Rectal smooth muscle tissue (tissue), 1 donor: ENCODE results near the gene SIPA1.

ENCODE experiments used
- H3K27ac ChIP-seq: one replicate; pipeline ENCODE4 v1.7.0; 2013; ENCODE audit warnings: low read depth, low read length, inconsistent platforms
- H3K27me3 ChIP-seq: one replicate; pipeline ENCODE4 v1.7.0; 2013; ENCODE audit warnings: low read length; ENCODE audit not compliant: control insufficient read depth, insufficient read depth
- H3K36me3 ChIP-seq: one replicate; pipeline ENCODE4 v1.7.0; 2013; ENCODE audit warnings: low read length; ENCODE audit not compliant: control insufficient read depth, insufficient read depth
- H3K4me1 ChIP-seq: one replicate; pipeline ENCODE4 v1.7.0; 2013; ENCODE audit warnings: low read length; ENCODE audit not compliant: control insufficient read depth, insufficient read depth
- H3K4me3 ChIP-seq: one replicate; pipeline ENCODE4 v1.7.0; 2013; ENCODE audit warnings: low read length
- H3K9ac ChIP-seq: one replicate; pipeline ENCODE4 v1.7.0; 2013; ENCODE audit warnings: low read length

The SIPA1 gene

DNA sequence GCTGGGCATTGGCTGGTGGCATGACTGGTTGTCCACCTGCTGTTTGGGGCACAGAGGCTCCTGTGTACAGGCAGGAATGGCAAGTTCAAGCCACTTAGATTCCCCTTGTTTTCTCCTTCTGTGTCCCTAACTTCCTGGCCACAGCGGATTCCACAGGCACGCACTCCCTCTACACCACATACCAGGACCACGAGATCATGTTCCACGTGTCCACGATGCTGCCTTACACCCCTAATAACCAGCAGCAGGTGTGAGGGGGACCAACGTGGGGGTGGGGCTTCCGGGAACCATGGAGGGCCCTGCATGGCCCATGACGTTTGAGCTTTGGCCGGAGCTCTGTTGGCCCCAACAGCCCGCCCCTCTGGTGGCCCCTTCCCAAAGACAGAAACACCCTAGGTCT is 7.8 kb downstream of the SIPA1 start:
- Histone ChIP-seq H3K36me3 (peaks cover 18% of the 10 kb centered on the region), H3K4me3 (no peak overlapping the region), H3K27ac (no peak overlapping the region), H3K27me3 (no peaks in the 10 kb centered on the region), H3K9ac (no peak overlapping the region), H3K4me1 (no peaks in the 10 kb centered on the region)

GRCh38 chr11:65646288-65646957 is 8.5 kb downstream of the SIPA1 start:
- Histone ChIP-seq H3K27me3 (no peaks in the 10 kb centered on the region), H3K27ac (no peak overlapping the region), H3K4me1 (peaks cover 2% of the 10 kb centered on the region), H3K9ac (no peak overlapping the region), H3K36me3 (peaks cover 21% of the 10 kb centered on the region), H3K4me3 (peak overlapping the region; percentile 62)

DNA sequence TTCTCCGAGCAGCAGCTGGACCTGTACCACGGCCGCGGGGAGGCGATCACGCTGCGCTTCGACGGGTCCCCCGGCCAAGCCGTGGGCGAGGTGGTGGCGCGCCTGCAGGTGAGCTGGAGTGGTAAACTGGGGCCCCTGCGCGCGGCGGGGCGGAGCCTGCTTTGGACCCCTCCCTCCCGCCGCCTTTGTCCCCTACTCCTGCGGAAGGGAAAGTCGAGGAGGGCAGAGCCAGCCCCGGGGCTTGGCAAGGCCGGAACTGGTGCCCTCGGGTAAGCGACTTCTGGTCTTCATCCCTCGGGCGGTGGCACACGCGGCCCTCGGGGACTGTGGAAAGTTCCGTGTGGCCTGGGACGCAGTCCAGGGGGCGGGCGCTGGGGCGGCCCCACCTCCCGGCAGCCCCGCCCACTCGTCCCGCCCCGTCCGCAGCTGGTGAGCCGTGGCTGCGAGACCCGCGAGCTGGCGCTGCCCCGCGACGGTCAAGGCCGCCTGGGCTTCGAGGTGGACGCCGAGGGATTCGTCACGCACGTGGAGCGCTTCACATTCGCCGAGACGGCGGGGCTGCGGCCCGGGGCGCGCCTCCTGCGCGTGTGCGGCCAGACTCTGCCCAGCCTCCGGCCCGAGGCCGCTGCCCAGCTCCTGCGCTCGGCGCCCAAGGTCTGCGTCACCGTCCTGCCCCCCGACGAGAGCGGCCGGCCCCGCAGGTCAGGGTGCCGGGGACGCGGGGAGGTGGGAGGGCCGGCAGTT is 9.2 kb downstream of the SIPA1 start:
- Histone ChIP-seq H3K27me3 (no peaks in the 10 kb centered on the region), H3K9ac (no peak overlapping the region), H3K27ac (no peak overlapping the region), H3K36me3 (peaks cover 21% of the 10 kb centered on the region), H3K4me1 (peaks cover 9% of the 10 kb centered on the region), H3K4me3 (peak overlapping the region; percentile 62)

DNA sequence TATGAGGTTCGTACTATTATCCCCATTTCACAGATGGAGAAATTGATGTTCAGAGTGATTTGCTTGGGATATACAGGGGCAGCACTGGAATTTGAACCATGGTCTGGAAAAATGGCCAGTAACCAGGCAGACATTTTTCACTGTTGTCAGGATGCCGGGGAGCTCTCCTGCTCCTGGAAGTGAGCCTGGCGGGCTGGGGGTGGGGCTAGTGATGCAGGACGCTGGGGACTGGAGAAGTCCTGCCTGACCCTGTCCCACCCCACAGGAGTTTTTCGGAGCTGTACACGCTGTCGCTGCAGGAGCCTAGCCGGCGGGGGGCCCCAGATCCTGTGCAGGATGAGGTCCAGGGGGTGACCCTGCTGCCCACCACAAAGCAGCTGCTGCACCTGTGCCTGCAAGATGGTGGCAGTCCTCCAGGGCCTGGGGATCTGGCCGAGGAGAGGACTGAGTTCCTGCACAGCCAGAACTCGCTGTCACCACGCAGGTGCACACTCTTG is 11.1 kb downstream of the SIPA1 start:
- Histone ChIP-seq H3K4me3 (no peak overlapping the region), H3K36me3 (peaks cover 21% of the 10 kb centered on the region), H3K27ac (no peak overlapping the region), H3K9ac (no peak overlapping the region), H3K27me3 (no peaks in the 10 kb centered on the region), H3K4me1 (peaks cover 19% of the 10 kb centered on the region)

- Histone ChIP-seq H3K36me3 (peaks cover 22% of the 10 kb centered on the region), H3K4me3 (no peak overlapping the region), H3K27ac (no peak overlapping the region), H3K9ac (no peak overlapping the region), H3K4me1 (peaks cover 19% of the 10 kb centered on the region), H3K27me3 (no peaks in the 10 kb centered on the region)
Measured at GRCh38 chr11:65649656-65650546, 12.0 kb downstream of the SIPA1 start.

DNA sequence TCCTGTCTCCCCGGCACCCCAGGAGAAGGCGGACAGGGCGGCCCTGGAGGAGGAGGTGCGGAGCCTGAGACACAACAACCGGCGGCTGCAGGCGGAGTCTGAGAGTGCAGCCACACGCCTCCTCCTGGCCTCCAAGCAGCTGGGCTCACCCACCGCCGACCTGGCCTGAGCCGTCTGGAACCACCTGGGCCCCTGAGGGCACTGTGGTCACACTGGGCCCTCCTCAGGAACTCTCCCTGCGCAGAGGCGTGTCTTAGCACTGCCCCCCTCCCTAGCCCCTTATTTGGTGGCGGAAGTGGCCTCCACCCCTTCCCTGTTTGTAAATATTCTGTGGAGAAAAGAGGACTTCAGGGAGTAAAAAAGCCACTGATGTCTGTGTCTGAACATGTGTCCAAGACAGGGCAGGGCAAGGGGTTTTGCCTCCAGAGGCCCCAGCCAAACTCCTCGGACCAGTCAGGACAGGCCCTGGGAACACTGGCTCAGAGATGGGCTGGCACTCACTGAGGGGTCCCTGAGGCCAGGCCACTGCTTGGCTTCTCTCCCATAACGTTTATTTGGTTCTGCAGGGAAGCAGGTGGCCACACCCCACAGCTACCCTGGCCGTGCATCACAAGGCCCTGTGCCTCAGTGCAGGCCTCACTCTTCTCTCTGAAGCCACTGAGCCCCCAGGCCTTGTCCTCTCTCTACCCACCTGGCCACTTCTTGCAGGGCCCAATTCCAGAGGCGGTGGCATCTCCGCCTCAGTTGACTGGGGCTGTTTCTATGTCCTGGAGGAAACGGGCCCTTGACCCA is 12.8 kb downstream of the SIPA1 start:
- Histone ChIP-seq H3K4me3 (no peak overlapping the region), H3K36me3 (peaks cover 26% of the 10 kb centered on the region), H3K4me1 (peaks cover 19% of the 10 kb centered on the region), H3K27me3 (no peaks in the 10 kb centered on the region), H3K27ac (peak overlapping the region; percentile 11), H3K9ac (no peak overlapping the region)

DNA sequence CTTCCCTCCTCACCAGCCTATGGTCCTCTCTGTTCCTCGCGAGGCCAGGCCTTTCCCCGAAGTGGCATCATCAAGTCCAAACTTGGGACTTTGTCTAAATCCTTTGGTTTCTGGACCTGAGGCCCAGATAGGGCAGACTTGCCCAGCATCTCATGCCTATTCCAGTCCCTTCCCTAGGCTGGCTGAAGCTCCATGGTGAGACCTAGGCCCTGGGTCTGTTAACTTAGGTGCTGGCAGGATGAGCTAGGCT is 13.4 kb downstream of the SIPA1 start:
- Histone ChIP-seq H3K4me1 (peaks cover 19% of the 10 kb centered on the region), H3K4me3 (no peak overlapping the region), H3K27ac (peak overlapping the region; percentile 84), H3K27me3 (no peaks in the 10 kb centered on the region), H3K9ac (peak overlapping the region; percentile 3), H3K36me3 (peaks cover 26% of the 10 kb centered on the region)

DNA sequence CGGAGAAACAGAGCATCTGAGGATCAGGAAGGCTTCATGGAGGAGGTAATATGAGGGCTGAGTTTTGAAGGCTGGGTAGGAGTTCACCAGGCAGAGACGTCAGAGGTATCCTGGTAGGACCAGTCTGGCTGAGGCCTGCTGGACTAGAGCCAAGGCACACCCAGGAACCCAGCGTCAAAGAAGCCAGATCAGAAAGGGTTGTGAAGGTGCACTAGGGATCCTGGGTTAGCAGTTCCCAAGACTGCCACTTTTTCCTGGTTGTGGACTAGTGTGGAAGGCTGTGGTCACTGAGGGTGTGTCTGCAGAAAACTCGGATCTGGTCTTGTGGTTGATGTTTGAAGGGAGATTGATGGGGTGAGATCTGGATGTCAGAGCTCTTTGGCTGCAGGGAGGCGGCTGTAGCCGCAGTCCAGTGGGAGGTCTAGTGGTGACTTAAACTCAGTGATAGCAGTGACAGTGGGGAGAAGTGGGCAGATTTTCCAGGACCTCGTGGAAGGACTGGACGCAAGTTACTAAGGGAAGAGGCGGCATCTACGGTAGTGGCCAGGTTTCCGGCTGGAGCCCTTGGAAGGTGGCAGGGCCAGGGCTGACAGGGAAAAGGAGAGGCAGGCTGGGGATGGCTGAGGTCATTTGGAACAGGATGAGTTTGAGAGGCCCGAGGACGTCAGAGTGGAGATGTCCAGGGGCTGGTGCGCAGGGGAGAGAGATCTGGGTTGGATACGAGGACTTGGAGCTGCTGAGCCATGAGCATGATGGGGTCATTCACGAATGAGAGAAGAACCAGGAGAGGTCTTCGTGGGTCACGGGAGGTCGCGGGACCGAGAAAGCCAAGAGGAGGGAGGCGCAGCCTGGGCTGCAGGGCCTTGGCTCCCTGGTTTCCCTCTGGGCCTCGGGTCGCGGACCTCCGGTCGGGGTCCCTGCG is 13.9 kb downstream of the SIPA1 start:
- Histone ChIP-seq H3K4me1 (peaks cover 19% of the 10 kb centered on the region), H3K36me3 (peaks cover 30% of the 10 kb centered on the region), H3K27ac (peak overlapping the region; percentile 84), H3K9ac (peak overlapping the region; percentile 81), H3K4me3 (peak overlapping the region; percentile 82), H3K27me3 (no peaks in the 10 kb centered on the region)

DNA sequence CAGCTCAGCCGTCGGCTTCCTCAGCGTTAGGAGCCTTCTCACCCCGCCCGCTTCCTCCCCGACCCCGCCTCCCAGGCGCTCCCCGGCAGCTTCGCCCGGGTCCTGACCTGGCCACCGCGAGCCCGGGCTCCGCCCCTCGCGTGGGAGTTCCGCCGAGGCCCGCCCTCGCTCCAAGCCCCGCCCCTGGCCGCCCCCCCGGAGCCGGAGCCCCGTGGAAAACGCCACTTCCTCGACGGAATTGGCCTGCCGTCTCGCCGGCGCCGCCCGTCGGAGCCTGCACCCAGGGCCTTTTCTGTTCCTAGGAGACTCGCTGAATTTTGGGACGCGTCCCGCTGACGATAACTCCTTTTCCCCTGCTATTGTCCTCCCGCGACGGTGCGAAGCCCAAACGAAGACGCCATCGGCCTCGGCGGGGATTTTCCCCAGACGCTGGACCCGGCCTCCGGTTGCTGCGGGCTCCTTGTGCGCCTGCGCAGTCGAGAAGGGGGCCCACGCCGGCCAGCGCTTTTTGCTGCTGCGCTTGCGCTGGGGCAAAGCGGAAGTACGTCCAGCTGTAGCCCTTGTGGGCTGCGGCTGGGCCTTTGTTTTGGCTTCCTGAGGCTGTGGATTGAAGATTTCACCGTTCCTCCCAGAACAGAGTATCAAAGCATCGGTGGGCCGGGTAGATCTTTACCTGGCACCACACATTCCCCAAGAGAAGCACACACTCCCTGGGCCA is 14.8 kb downstream of the SIPA1 start:
- H3K9ac ChIP-seq, result peak overlapping the region; percentile 81
- H3K36me3 ChIP-seq, result peaks cover 38% of the 10 kb centered on the region
- H3K27me3 ChIP-seq, result no peaks in the 10 kb centered on the region
- peak overlapping the region; percentile 82 for H3K4me3 ChIP-seq
- H3K4me1 ChIP-seq, result peaks cover 19% of the 10 kb centered on the region
- peak overlapping the region; percentile 84 for H3K27ac ChIP-seq

DNA sequence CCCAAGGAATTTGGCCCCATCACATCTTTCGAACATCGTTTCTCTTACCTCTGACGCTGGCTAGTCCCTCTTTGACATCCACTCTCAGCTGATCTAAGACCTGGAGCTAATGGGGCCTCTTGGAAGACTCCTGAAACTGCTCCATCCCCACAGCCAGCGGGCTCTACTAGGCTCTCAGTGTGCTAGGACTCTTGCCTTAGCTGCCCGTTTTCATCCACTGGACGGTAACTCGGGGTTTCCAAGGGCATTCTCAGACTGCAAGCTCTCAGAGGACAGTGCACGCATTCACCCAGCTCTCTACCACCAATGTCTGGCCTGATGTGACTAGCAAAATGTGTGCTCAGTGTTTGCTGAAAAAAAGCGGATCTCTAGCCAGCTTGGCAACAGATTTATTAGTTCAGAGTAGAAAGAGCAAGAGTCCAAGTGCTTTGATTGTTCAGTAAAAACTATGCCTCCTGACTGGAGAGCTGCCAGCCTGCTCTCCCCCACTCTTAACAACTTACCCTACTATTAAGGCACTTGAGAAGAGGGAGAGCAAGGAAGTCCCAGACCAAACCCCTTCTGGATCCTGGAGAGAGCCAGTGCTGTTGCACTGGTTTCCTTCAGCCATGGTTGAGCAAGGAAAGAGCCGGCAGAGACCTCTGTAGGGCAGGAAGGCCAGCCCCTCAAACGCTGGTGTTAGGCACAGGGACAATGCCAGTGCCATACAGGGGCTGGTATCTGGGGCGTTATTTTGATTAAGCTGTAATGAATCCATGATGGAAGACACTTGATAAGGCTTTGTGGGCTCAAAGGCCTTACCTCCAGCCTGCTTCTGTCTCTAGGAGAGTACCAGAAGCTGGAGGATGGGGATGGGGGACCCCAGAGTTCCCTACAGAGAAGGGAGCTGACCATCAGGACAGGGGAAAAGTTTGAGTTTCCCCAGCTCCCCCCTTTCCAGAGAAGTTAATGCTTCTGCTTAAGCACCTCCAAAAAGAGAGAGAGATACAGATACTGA is 15.6 kb downstream of the SIPA1 start:
- Histone ChIP-seq H3K27me3 (no peaks in the 10 kb centered on the region), H3K27ac (peak overlapping the region; percentile 84), H3K4me3 (peak overlapping the region; percentile 71), H3K9ac (peak overlapping the region; percentile 34), H3K4me1 (peaks cover 19% of the 10 kb centered on the region), H3K36me3 (peaks cover 46% of the 10 kb centered on the region)
